ENCODE measurements around the gene HEXD. TPM values are rescaled to one million over a fixed set of nuclear protein-coding genes. Genes with fewer than 3 reads are reported as not detected.

HEXD gene
- total and polyA plus RNA-seq, 2 donors (not counting 3 experiments of a cell fraction or from before 2014, with no cell fraction given): 12.9 to 18.6 TPM

DNA sequence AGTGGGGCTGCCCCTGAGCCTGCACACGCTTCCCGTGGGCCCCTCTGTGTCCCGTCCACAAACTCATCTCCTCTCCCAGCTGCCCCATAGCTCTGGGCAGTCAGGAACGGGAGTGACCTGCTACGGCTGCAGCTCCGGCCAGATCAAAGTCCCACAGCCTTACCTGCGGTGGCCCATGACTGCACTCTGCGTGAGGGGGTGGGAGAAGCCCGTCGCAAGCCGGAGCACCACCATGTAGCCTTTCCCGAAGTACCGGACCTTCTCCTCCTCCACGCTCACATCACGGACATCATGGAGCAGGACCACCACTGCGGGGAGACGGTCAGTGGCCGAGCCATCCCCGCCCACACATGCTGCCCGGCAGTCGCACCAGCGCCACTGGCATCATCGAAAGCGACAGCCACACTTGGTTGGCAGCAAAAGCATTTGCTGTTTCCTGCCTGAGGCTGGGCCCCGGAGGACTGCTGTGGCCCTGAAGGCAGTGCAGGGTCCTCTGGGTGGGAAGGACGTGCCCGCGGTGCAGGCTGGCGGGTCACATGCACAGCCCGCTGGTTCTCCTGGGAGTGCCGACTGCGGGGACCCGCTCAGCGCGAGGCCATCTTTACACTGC lies 26.2 kb downstream of the HEXD start:
- H3K9me1 ChIP-seq (replicated peaks; ENCODE audit: control insufficient read depth, extremely low read depth, insufficient read depth, low read length): no peaks in the 10 kb centered on the region
- dilution Hi-C loops (cut with MboI; ENCODE audit: extremely low pct_ligation_motif_present, low sequenced_read_pairs) (no loop called here), intact Hi-C loops (cut with micrococcal nuclease) (no loop called here)
- no peak overlapping the region for H3K4me3 ChIP-seq (replicated peaks in 1 of 3; ENCODE audit: insufficient read depth in 1 of 3, low read depth in 1 of 3, low read length in 3 of 3)
- no peak overlapping the region for H3K27ac ChIP-seq (ENCODE audit: insufficient read depth, low read depth, low read length)
- ChIA-PET POLR2A (no interaction called here), CTCF (no interaction called here)
- TF ChIP-seq FOS (IDR thresholded peaks at IDR 0.05; ENCODE audit: borderline replicate concordance, insufficient read depth, low read length) (no peak), MYC (IDR thresholded peaks at IDR 0.05; ENCODE audit: low read depth, low read length) (no peak), POLR2AphosphoS5 (IDR thresholded peaks at IDR 0.05; ENCODE audit: insufficient read depth, low read depth, low read length) (no peak), JUN (IDR thresholded peaks at IDR 0.05; ENCODE audit: borderline replicate concordance, insufficient read depth, insufficient read length, low read depth) (no peak), GATA2 (IDR thresholded peaks at IDR 0.05; ENCODE audit: insufficient read depth, insufficient read length, low read depth, low read length) (no peak), EZH2 (IDR thresholded peaks at IDR 0.05; ENCODE audit: borderline replicate concordance, low read depth, low read length, severe bottlenecking) (no peak), POLR2A (IDR thresholded peaks at IDR 0.05; ENCODE audit: low read depth, low read length) (no peak)
- TF ChIP-seq, protein P1, sequence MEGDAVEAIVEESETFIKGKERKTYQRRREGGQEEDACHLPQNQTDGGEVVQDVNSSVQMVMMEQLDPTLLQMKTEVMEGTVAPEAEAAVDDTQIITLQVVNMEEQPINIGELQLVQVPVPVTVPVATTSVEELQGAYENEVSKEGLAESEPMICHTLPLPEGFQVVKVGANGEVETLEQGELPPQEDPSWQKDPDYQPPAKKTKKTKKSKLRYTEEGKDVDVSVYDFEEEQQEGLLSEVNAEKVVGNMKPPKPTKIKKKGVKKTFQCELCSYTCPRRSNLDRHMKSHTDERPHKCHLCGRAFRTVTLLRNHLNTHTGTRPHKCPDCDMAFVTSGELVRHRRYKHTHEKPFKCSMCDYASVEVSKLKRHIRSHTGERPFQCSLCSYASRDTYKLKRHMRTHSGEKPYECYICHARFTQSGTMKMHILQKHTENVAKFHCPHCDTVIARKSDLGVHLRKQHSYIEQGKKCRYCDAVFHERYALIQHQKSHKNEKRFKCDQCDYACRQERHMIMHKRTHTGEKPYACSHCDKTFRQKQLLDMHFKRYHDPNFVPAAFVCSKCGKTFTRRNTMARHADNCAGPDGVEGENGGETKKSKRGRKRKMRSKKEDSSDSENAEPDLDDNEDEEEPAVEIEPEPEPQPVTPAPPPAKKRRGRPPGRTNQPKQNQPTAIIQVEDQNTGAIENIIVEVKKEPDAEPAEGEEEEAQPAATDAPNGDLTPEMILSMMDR (IDR thresholded peaks at IDR 0.05; ENCODE audit: extremely low read depth in 1 of 2, insufficient read depth in 1 of 2, low read depth in 1 of 2, low read length in 2 of 2): no peak
- TF ChIP-seq, protein P2, sequence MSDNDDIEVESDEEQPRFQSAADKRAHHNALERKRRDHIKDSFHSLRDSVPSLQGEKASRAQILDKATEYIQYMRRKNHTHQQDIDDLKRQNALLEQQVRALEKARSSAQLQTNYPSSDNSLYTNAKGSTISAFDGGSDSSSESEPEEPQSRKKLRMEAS (IDR thresholded peaks at IDR 0.05; ENCODE audit: insufficient read depth, insufficient read length): no peak
- H3K36me3 ChIP-seq (ENCODE audit: control insufficient read depth in 2 of 2, extremely low read depth in 1 of 2, insufficient read depth in 2 of 2, low read length in 2 of 2): peaks cover 0 to 13% of the 10 kb centered on the region in 2 experiments
- H3K4me2 ChIP-seq (ENCODE audit: insufficient read depth, low read length): no peak overlapping the region
- H2AFZ ChIP-seq (ENCODE audit: low read depth, low read length): no peak overlapping the region
- no peak for FAIRE-seq
- DNase-seq (ENCODE audit: low read depth, low spot score): no peak
- H4K20me1 ChIP-seq (replicated peaks; ENCODE audit: control insufficient read depth, extremely low read depth, insufficient read depth, low read length): no peaks in the 10 kb centered on the region
- no peak overlapping the region for H3K9ac ChIP-seq (replicated peaks; ENCODE audit: extremely low read depth, insufficient read depth, low read length)
- no peaks in the 10 kb centered on the region for H3K9me3 ChIP-seq (replicated peaks; ENCODE audit: control insufficient read depth, insufficient read depth, low read length)
- H3K79me2 ChIP-seq (ENCODE audit: control insufficient read depth, insufficient read depth, low read length): peaks cover 3% of the 10 kb centered on the region
- H3K4me1 ChIP-seq (ENCODE audit: control insufficient read depth, extremely low read depth, insufficient read depth, low read length): no peaks in the 10 kb centered on the region
- no peaks in the 10 kb centered on the region for H3K27me3 ChIP-seq (ENCODE audit: control insufficient read depth in 2 of 2, insufficient read depth in 2 of 2, low read length in 2 of 2)
- no TSS peak for BruUV-seq (replicated peaks)

Measured in endothelial cell of umbilical vein (primary cell).